CD8-positive, alpha-beta memory T cell (primary cell): ENCODE results near the gene SYT15. TPM values are rescaled to one million over a fixed set of nuclear protein-coding genes. Genes with fewer than 3 reads are reported as not detected.

Experiments used
- CTCF ChIA-PET: fragments of 350-600 bp; sonication (Branson Sonifier 250); formaldehyde crosslinking; loops from one replicate; lab custom pipeline; 2021; ENCODE audit warnings: antibody characterized with exemption; lab: Charles Lee
- POLR2A ChIA-PET: fragments of 350-600 bp; sonication (Branson Sonifier 250); formaldehyde crosslinking; loops from one replicate; lab custom pipeline; 2021; ENCODE audit warnings: antibody characterized with exemption; lab: Charles Lee
- DNase-seq, 5 donors: peaks; one replicate each; pipeline versions ENCODE4 v3.0.0 to v3.0.0-alpha.2; 2020 to 2022; ENCODE audit warnings: mixed read lengths in 1 of 5
- H3K27ac ChIP-seq: one replicate; pipeline ENCODE4 v1.7.0; 2013; ENCODE audit warnings: low read depth, mild to moderate bottlenecking, low read length, moderate library complexity
- H3K27me3 ChIP-seq: 2 replicates; pipeline ENCODE4 v1.7.0; 2013; ENCODE audit warnings: low read length, mild to moderate bottlenecking; ENCODE audit not compliant: insufficient read depth, poor library complexity, severe bottlenecking
- H3K36me3 ChIP-seq: 2 replicates; pipeline ENCODE4 v1.7.0; 2013; ENCODE audit warnings: mild to moderate bottlenecking, low read length, moderate library complexity; ENCODE audit not compliant: insufficient read depth
- H3K4me1 ChIP-seq: 2 replicates; pipeline ENCODE4 v1.7.0; 2013; ENCODE audit warnings: mild to moderate bottlenecking, low read length, moderate library complexity; ENCODE audit not compliant: insufficient read depth
- H3K4me3 ChIP-seq: 2 replicates; pipeline ENCODE4 v1.7.0; 2013; ENCODE audit warnings: mild to moderate bottlenecking, low read length
- H3K9me3 ChIP-seq: 2 replicates; pipeline ENCODE4 v1.7.0; 2013; ENCODE audit warnings: mild to moderate bottlenecking, low read length
- H3K27ac Mint-ChIP-seq, 8 donors: one replicate each; pipeline ENCODE4 v1.8.0; 2020 to 2021; ENCODE audit warnings: mixed read lengths in 8 of 8, mild to moderate bottlenecking in 6 of 8, inconsistent platforms in 3 of 8, moderate library complexity in 3 of 8
- H3K27me3 Mint-ChIP-seq, 2 donors: one replicate each; pipeline ENCODE4 v1.8.0; 2020 to 2021; ENCODE audit warnings: mixed read lengths in 2 of 2, mild to moderate bottlenecking in 1 of 2, moderate library complexity in 1 of 2
- H3K36me3 Mint-ChIP-seq, 3 donors: one replicate each; pipeline ENCODE4 v1.8.0; 2020 to 2021; ENCODE audit warnings: mixed read lengths in 3 of 3, inconsistent platforms in 1 of 3, mild to moderate bottlenecking in 1 of 3
- H3K4me1 Mint-ChIP-seq, 3 donors: one replicate each; pipeline ENCODE4 v1.8.0; 2020 to 2021; ENCODE audit warnings: mixed read lengths in 3 of 3, inconsistent platforms in 1 of 3, mild to moderate bottlenecking in 1 of 3
- H3K4me3 Mint-ChIP-seq, 7 donors: one replicate each; pipeline ENCODE4 v1.8.0; 2020 to 2021; ENCODE audit warnings: mixed read lengths in 7 of 7, mild to moderate bottlenecking in 6 of 7, moderate library complexity in 4 of 7, inconsistent platforms in 2 of 7
- H3K9me3 Mint-ChIP-seq, 5 donors: one replicate each; pipeline ENCODE4 v1.8.0; 2020 to 2022; ENCODE audit warnings: mixed read lengths in 5 of 5, mild to moderate bottlenecking in 3 of 5, moderate library complexity in 2 of 5, inconsistent platforms in 1 of 5
- polyA plus RNA-seq: library from polyadenylated mRNA; unstranded; fragments of 300-500 nt; fragmentation: Illumina TruSeq; gene quantifications from one replicate; pipeline ENCODE4 v1.2.3, GENCODE V29; 2021
- total RNA-seq, 2 experiments: library from RNA; stranded (reverse); gene quantifications; one replicate each; pipeline ENCODE4 v1.2.3, GENCODE V29; 2021

The SYT15 gene
- total and polyA plus RNA-seq, 3 experiments from 2014 or later: 0.05 to 0.70 (median 0.69) TPM

- H3K4me1 ChIP-seq: no peaks in the 10 kb centered on the region
- H3K4me3 ChIP-seq: no peak overlapping the region
- no peaks in the 10 kb centered on the region for H3K9me3 ChIP-seq
- no peaks in the 10 kb centered on the region for H3K36me3 ChIP-seq
- Mint-ChIP-seq H3K9me3 (no peaks in the 10 kb centered on the region), H3K4me1 (peaks cover 0 to 19% (median 5%) of the 10 kb centered on the region in 3 donors), H3K27ac (no peak overlapping the region), H3K4me3 (no peak overlapping the region), H3K36me3 (peaks cover 0 to 4% (median 0%) of the 10 kb centered on the region in 3 donors), H3K27me3 (peaks cover 4 to 7% of the 10 kb centered on the region in 2 donors)
- DNase-seq: peak in 1 of 5 donors; percentile 47
- POLR2A ChIA-PET: no interaction called here
- H3K27me3 ChIP-seq: peaks cover 16% of the 10 kb centered on the region
- CTCF ChIA-PET: interaction anchor here (1.2 kb wide), 1 partner anchor 10 kb away, joined by 3 read pairs; no protein-coding TSS in a partner anchor
- H3K27ac ChIP-seq: no peak overlapping the region
These were observed 25.5 kb upstream of the SYT15 start for GRCh38 chr10:46553238-46554049.

- no peak overlapping the region for H3K4me3 Mint-ChIP-seq
- H3K27me3 ChIP-seq: peaks cover 17% of the 10 kb centered on the region
- peaks cover 0 to 7% of the 10 kb centered on the region in 2 donors for H3K27me3 Mint-ChIP-seq
- DNase-seq: peak in 1 of 5 donors; percentile 49
- H3K27ac ChIP-seq: no peak overlapping the region
- H3K4me1 ChIP-seq: no peaks in the 10 kb centered on the region
- H3K9me3 Mint-ChIP-seq: no peaks in the 10 kb centered on the region
- CTCF ChIA-PET: no interaction called here
- peaks cover 0 to 4% (median 0%) of the 10 kb centered on the region in 3 donors for H3K36me3 Mint-ChIP-seq
- H3K4me3 ChIP-seq: no peak overlapping the region
- no peaks in the 10 kb centered on the region for H3K9me3 ChIP-seq
- no peak overlapping the region for H3K27ac Mint-ChIP-seq
- POLR2A ChIA-PET: no interaction called here
- no peaks in the 10 kb centered on the region for H3K36me3 ChIP-seq
- peaks cover 0 to 19% (median 5%) of the 10 kb centered on the region in 3 donors for H3K4me1 Mint-ChIP-seq
These were observed 24.7 kb upstream of the SYT15 start for GRCh38 chr10:46554166-46554781.

GRCh38 chr10:46555366-46555712, 23.6 kb upstream of the SYT15 start:
- ChIA-PET CTCF (no interaction called here), POLR2A (no interaction called here)
- no peak for DNase-seq
- peaks cover 0 to 4% (median 0%) of the 10 kb centered on the region in 3 donors for H3K36me3 Mint-ChIP-seq
- no peaks in the 10 kb centered on the region for H3K9me3 Mint-ChIP-seq
- H3K4me3 Mint-ChIP-seq: no peak overlapping the region
- H3K4me1 Mint-ChIP-seq: peaks cover 0 to 19% (median 5%) of the 10 kb centered on the region in 3 donors
- no peaks in the 10 kb centered on the region for H3K9me3 ChIP-seq
- peaks cover 17% of the 10 kb centered on the region for H3K27me3 ChIP-seq
- no peak overlapping the region for H3K4me3 ChIP-seq
- no peaks in the 10 kb centered on the region for H3K36me3 ChIP-seq
- H3K27ac Mint-ChIP-seq: no peak overlapping the region
- H3K27me3 Mint-ChIP-seq: peaks cover 0 to 7% of the 10 kb centered on the region in 2 donors
- H3K4me1 ChIP-seq: no peaks in the 10 kb centered on the region
- no peak overlapping the region for H3K27ac ChIP-seq

GRCh38 chr10:46555713-46556514, 23.0 kb upstream of the SYT15 start:
- Mint-ChIP-seq H3K4me3 (peak overlapping the region in 4 of 7 donors; percentile 35 to 71 (median 47)), H3K36me3 (peaks cover 0 to 4% (median 0%) of the 10 kb centered on the region in 3 donors), H3K9me3 (no peaks in the 10 kb centered on the region), H3K27ac (no peak overlapping the region), H3K4me1 (peaks cover 0 to 19% (median 5%) of the 10 kb centered on the region in 3 donors), H3K27me3 (peaks cover 0 to 7% of the 10 kb centered on the region in 2 donors)
- DNase-seq: peak in 2 of 5 donors; percentile 1 to 50
- no peak overlapping the region for H3K27ac ChIP-seq
- no peaks in the 10 kb centered on the region for H3K4me1 ChIP-seq
- CTCF ChIA-PET: no interaction called here
- POLR2A ChIA-PET: no interaction called here
- no peak overlapping the region for H3K4me3 ChIP-seq
- H3K36me3 ChIP-seq: no peaks in the 10 kb centered on the region
- H3K27me3 ChIP-seq: peaks cover 17% of the 10 kb centered on the region
- no peaks in the 10 kb centered on the region for H3K9me3 ChIP-seq

GRCh38 chr10:46556515-46557318, 22.2 kb upstream of the SYT15 start, which contains the start of gene GPRIN2:
Gene GPRIN2 (minus strand): TSS chr10:46556658. CDS start chr10:46550736, 5,922 bp downstream.
- Mint-ChIP-seq H3K4me1 (peaks cover 0 to 19% (median 5%) of the 10 kb centered on the region in 3 donors), H3K27ac (no peak within 1 kb of the TSS), H3K27me3 (peaks cover 0 to 7% of the 10 kb centered on the region in 2 donors), H3K4me3 (peak within 1 kb of the TSS in 5 of 7 donors; percentile 30 to 78 (median 71)), H3K36me3 (peaks cover 0 to 4% (median 0%) of the 10 kb centered on the region in 3 donors), H3K9me3 (no peaks in the 10 kb centered on the region)
- DNase-seq: peak in 2 of 5 donors; percentile 1 to 47
- POLR2A ChIA-PET: no interaction called here
- Histone ChIP-seq H3K27me3 (peaks cover 17% of the 10 kb centered on the region), H3K27ac (no peak within 1 kb of the TSS), H3K4me1 (no peaks in the 10 kb centered on the region), H3K9me3 (no peaks in the 10 kb centered on the region), H3K4me3 (no peak within 1 kb of the TSS), H3K36me3 (no peaks in the 10 kb centered on the region)
- CTCF ChIA-PET: no interaction called here

GRCh38 chr10:46557319-46558121, 21.4 kb upstream of the SYT15 start:
- peaks cover 0 to 7% of the 10 kb centered on the region in 2 donors for H3K27me3 Mint-ChIP-seq
- H3K36me3 ChIP-seq: no peaks in the 10 kb centered on the region
- ChIA-PET POLR2A (no interaction called here), CTCF (no interaction called here)
- peaks cover 17% of the 10 kb centered on the region for H3K27me3 ChIP-seq
- H3K4me3 ChIP-seq: no peak overlapping the region
- DNase-seq: peak in 2 of 5 donors; percentile 1 to 54
- H3K27ac ChIP-seq: no peak overlapping the region
- no peak overlapping the region for H3K27ac Mint-ChIP-seq
- H3K9me3 Mint-ChIP-seq: no peaks in the 10 kb centered on the region
- no peaks in the 10 kb centered on the region for H3K9me3 ChIP-seq
- H3K36me3 Mint-ChIP-seq: peaks cover 0 to 4% (median 0%) of the 10 kb centered on the region in 3 donors
- peak overlapping the region in 4 of 7 donors; percentile 61 to 78 (median 73) for H3K4me3 Mint-ChIP-seq
- H3K4me1 Mint-ChIP-seq: peaks cover 0 to 19% (median 5%) of the 10 kb centered on the region in 3 donors
- H3K4me1 ChIP-seq: no peaks in the 10 kb centered on the region

GRCh38 chr10:46558122-46558391, 20.9 kb upstream of the SYT15 start:
- ChIA-PET CTCF (no interaction called here), POLR2A (no interaction called here)
- peaks cover 0 to 7% of the 10 kb centered on the region in 2 donors for H3K27me3 Mint-ChIP-seq
- no peak overlapping the region for H3K27ac ChIP-seq
- H3K36me3 ChIP-seq: no peaks in the 10 kb centered on the region
- H3K4me1 Mint-ChIP-seq: peaks cover 0 to 19% (median 5%) of the 10 kb centered on the region in 3 donors
- H3K27me3 ChIP-seq: peaks cover 17% of the 10 kb centered on the region
- peak overlapping the region in 4 of 7 donors; percentile 13 to 52 (median 30) for H3K4me3 Mint-ChIP-seq
- H3K9me3 Mint-ChIP-seq: no peaks in the 10 kb centered on the region
- H3K9me3 ChIP-seq: no peaks in the 10 kb centered on the region
- DNase-seq: no peak
- H3K4me3 ChIP-seq: no peak overlapping the region
- H3K36me3 Mint-ChIP-seq: peaks cover 0 to 4% (median 0%) of the 10 kb centered on the region in 3 donors
- H3K27ac Mint-ChIP-seq: no peak overlapping the region
- no peaks in the 10 kb centered on the region for H3K4me1 ChIP-seq
